GM18520 (cell line): ENCODE measurements around the gene KRTAP12-1.
"Not testable (repeated sequence)": the region's sequence is repeated elsewhere in the genome, so short reads cannot be mapped to it uniquely, and the experiment has no call there.

ENCODE experiments used
- ATAC-seq: cut with Tn5 transposase; IDR thresholded peaks from one replicate; pipeline ENCODE4 v1.9.1; 2021; ENCODE audit not compliant: unreplicated experiment

Gene KRTAP12-1

GRCh38 chr21:44671911-44672310 lies 10.1 kb downstream of the KRTAP12-1 start:
- no peak for ATAC-seq

GRCh38 chr21:44670642-44671432 lies 11.1 kb downstream of the KRTAP12-1 start:
- ATAC-seq: no peak

DNA sequence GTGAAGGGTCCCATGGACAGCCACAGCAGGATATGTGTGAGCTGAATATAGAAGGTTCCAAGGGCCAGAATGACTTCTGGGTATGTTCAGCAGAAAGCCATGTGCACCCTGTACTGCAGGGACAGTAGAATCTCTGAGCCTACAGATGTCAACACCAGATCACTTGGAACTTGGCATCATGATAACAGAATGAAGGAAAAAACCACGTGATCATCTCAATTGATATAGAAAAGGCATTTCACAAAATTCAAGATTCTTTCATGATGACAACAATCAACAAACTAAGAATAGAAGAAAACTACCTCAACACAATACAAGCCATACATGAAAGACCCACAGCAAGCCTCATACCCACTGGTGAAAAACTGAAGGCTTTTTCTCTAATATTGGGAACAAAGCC lies 14.4 kb downstream of the KRTAP12-1 start:
- ATAC-seq: no peak

DNA sequence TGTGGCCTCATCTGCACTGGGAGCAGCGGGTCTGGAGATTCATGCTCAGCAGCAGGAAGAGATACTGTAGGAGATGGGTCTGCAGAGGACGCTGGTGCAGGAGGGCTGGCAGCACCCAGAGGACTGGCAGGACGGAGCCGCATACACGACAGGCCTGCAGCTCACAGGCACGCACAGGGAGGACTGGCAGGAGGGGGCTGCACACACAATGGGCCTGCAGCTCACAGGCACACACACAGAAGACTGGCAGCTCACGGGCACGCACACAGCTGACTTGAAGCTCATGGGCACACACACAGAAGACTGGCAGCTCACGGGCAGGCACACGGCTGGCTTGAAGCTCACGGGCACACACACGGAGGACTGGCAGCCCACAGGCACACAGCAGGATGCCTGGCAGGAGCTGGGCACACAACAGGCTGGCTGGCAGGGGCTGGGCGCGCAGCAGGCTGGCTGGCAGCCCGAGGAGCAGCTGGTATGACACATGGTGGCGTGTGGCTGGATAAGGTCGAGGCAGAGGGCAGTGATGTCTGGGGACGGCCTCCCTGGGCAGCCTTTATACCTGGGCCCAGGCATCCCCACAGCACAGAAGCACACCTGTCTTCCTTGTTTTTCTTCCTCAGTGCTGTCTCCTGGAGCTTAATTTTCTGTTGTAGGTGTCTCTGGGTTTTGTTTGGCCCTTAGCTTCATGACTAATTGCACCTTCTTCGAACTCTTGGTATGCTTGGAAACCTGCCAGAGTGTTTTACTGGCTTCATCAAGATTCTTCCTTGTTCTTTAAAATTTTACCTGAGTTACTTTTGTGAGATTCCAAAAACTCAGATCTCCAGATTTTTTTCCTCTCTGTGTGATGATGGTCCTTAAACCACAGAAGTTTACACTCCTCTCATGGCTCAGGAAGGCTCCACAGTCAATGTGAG lies 15.3 kb downstream of the KRTAP12-1 start, which contains the start of gene KRTAP12-2:
KRTAP12-2 (minus strand) TSS at position 527 of the 920 bp plus-strand sequence; CDS start at position 486, 41 bp downstream.
- no peak for ATAC-seq

DNA sequence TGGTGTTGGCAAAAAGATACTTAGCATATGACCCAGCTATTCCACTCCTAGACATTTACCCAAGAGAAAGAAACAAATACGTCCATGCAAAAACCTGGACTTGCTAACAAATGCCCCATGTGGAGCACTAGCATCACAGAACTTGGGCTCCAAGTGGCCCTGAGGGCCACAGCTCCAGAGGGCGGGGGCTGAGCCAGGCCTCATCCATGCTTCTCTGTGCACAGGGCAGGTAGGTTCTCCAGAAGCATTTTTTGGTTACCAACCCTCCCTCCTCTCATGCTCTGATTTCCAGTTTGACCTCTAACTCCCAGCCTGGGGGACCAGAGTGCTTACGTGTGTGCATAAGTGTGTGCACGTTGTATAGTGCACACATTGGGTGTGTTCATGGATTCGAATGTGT lies 17.3 kb downstream of the KRTAP12-1 start:
- no peak for ATAC-seq

GRCh38 chr21:44661567-44661966 lies 20.4 kb downstream of the KRTAP12-1 start:
- not testable (repeated sequence) for ATAC-seq

GRCh38 chr21:44658913-44659595 lies 22.9 kb downstream of the KRTAP12-1 start:
- no peak for ATAC-seq

- ATAC-seq: no peak
Measured at GRCh38 chr21:44658541-44658910, 23.4 kb downstream of the KRTAP12-1 start.

DNA sequence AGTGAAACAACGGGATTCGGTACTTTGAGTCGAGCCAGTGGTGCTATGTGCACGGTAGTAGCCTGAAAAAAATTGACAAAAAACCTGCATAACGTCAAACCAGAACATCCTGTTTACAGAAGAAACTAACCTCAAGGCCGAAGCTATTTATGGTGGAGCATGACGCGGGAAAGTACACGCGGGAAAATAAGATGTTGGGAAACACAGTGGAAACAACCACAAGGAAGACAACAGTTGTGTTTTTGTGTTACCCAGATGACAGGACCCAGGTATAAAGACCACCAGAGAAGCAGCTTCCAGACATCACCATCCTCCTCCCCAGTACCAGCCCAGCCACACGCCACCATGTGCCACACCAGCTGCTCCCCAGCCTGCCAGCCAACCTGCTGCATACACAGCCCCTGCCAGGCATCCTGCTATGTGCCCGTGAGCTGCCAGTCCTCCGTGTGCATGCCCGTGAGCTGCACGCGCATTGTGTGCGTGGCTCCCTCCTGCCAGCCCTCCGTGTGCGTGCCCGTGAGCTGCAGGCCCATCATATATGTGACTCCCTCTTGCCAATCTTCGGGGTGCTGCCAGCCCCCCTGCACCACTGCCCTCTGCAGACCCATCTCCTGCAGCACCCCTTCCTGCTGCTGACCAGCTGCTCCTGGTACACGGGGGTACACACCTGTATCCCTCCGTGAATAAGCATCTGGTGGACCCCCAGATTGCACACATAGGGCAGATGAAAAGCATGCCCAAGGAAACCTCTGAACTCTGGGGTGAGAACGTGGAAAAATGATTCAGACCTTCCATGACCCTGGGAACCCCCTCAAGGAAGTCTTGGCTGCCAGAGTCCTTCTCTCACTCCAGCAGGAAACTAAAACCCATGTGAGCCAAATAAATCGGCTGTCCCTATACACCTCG lies 24.1 kb downstream of the KRTAP12-1 start, which contains the start of gene KRTAP12-3:
KRTAP12-3 (plus strand) TSS at position 298 of the 906 bp plus-strand sequence; CDS start at position 346, 48 bp downstream.
- no peak for ATAC-seq

GRCh38 chr21:44656868-44657267 lies 25.1 kb downstream of the KRTAP12-1 start:
- ATAC-seq: no peak

DNA sequence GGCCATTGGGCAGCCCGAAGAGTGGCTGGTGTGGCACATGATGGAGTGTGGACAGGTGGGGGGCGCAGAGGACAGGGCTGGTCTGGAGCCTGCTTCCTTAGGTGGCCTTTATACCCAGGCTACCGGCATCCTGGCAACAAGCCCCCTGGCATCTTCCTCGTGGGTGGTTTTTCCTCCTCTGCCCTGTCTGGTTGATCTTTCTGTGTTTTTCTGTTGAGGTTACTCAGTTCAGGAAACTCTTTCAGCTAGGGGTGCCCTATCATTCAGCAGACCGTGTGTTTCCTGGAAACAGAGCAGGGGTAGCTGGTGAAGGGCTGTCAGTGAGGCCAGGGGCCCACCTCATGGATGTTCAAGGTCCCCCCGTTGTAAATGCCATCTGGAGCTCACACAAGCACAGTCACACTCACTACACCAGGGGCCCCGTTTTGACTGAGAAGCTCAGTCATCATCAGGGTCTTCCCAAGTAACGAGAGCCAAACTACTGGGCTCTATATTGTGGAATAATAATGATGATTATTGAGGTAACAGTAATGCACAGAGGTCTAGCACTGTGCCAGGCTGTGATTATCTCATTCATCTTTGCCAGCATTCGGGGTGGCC lies 27.3 kb downstream of the KRTAP12-1 start, which contains the start of gene KRTAP12-4:
KRTAP12-4 (minus strand) TSS at position 84 of the 600 bp plus-strand sequence; CDS start at position 39, 45 bp downstream.
- ATAC-seq: no peak

DNA sequence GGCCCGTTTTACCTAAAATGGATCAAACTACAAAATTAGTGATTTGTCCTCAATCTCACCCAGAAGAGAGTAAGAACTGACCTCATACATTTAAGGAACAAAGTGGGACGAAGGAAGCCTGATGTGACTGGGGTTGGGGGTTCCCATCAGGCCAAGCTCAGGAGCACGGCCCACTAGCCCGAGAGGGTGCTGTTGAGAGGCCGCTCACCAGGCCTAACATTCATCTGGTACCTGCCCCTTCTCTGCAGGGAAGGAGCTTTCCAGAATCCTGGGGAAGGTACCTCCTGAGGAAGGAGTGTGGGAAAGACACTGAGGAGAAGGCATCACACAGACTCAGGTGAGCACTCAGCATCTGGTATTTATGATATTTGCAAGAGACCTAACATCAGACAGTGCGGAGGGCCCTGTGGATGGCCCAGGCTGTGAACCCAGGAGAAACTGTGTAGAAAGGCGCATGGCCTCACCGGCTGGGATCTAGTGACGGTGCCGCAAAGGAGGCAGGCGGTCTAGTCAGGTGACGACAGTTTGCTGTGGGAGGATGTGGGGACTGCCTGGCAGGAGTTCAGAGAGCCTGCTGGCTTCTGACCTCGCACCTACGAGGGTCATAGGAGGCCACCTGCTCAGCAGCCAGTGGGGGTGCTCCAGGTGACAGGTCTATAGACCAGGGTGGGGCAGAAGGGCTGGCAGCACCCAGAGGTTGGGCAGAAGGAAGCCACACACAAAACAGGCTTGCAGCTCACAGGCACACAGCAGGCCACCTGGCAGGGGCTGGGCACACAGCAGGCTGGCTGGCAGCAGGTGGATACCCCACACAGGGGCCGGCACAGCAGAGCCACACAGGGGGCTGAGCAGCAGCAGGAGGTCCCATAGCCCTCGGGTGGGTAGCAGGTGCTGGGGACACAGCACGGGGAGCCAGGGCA lies 28.0 kb downstream of the KRTAP12-1 start:
- ATAC-seq: no peak

DNA sequence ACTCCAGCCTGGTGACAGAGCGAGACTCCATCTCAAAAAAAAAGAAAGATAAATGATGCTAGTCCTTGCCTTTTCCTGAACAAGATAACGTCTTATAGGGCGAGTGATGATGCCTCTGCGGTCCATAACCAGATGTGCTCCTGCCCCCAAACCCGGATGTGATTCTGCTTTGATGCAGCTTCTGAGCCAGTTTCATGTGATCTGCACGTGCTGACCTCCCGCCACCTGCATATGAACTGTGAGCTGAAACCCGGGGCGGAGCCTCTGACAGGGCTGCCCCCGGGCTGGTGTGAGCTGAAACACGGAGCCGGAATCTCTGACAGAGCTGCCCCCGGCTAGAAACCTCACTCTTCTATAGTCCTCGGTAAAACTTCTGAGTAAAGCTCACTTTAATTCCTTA lies 28.8 kb downstream of the KRTAP12-1 start:
- ATAC-seq: no peak

DNA sequence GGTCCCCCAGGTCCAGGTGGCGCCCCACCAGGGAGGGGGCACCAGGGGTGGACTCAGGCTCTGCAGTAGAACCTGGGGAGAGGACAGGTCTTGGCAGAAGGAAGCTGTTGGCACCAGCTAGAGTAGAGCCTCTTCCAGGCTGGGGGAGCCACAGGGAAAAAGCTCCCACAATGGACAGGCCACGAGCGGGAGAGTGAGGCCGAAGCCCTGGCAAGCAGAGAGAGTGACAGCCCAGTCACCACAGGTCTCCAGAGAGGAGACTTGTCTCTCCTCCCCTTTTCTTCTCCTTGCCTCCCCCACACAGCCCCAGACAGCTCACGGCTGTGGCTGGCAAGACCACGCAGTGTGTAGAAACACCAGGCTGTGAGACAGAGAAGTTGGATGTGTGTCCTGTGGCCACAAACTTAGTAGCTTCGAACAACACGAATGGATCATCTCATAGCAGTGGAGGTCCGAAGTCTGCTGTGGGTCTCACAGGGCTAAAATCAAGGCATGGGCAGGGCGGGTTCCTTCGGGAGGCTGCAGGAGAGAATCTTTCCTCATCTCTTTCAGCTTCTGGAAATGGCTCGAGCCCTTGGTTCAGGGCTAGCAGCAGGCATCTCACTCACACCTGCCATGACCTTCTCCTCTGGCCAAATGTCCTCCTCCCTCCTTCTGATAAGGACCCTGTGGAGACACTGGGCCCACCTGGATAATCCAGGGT lies 30.8 kb downstream of the KRTAP12-1 start:
- no peak for ATAC-seq

- no peak for ATAC-seq
Measured at GRCh38 chr21:44650265-44650972, 31.5 kb downstream of the KRTAP12-1 start.

DNA sequence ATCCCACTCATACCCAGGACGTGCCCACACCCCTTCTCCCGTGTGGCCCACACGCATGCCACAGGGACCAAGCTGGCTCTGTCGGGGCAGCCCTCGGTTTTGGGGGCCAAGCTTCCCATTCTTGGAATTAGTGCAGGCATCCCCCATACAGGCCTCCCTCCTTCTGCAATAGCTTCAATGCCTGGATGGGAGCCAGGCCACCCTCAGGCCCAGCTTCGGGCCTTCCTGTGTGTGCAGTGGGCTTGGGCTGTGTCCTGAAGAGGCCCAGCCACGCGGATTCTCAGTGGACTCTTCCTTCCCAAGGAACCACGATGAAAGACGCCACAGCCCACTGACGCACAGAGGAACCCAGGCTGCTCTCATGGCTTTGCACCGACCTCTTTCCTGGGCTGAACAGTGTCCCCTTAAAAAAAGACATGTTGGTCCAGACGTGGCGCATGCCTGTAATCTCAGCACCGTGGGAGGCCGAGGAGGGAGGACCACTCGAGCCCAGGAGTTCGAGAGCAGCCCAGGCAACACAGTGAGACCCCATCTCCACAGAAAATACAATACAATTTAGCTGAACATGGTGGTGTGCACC lies 32.4 kb downstream of the KRTAP12-1 start:
- ATAC-seq: no peak
